Measurements from ENCODE around the gene GABRA4.

GABRA4 gene

GRCh38 chr4:46979726-46980125 is 13.7 kb downstream of the GABRA4 start:
- no peak overlapping the region for H3K27ac ChIP-seq
- no peak for TF ChIP-seq ZFX (IDR thresholded peaks at IDR 0.05)
- no peak for TF ChIP-seq CTCF (conservative IDR thresholded peaks at IDR 0.05)

- no peak overlapping the region for H3K27ac ChIP-seq
- TF ChIP-seq ZFX (IDR thresholded peaks at IDR 0.05) (no peak), CTCF (conservative IDR thresholded peaks at IDR 0.05) (no peak)
Observed at GRCh38 chr4:46979283-46979682, 14.1 kb downstream of the GABRA4 start.

DNA sequence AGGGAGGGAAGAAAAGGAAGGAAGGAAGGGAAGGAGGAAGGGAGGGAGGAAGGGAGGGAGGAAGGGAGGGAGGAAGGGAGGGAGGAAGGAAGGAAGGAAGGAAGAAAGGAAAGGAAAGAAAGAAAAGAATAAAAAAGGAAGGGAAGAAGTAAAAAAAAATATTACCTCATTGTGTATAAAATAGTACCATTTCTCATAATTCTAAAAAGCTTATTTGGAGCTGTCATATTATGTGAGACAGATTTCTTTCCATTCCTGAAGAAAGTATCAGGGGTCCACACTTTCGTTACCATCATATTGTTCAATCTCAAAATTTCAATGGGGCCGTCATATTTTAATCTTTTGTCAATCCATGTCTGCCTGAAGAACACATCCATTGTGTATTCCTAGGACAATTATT is 16.1 kb downstream of the GABRA4 start:
- no peak overlapping the region for H3K27ac ChIP-seq
- no peak for TF ChIP-seq ZFX (IDR thresholded peaks at IDR 0.05)
- TF ChIP-seq CTCF (conservative IDR thresholded peaks at IDR 0.05): no peak

DNA sequence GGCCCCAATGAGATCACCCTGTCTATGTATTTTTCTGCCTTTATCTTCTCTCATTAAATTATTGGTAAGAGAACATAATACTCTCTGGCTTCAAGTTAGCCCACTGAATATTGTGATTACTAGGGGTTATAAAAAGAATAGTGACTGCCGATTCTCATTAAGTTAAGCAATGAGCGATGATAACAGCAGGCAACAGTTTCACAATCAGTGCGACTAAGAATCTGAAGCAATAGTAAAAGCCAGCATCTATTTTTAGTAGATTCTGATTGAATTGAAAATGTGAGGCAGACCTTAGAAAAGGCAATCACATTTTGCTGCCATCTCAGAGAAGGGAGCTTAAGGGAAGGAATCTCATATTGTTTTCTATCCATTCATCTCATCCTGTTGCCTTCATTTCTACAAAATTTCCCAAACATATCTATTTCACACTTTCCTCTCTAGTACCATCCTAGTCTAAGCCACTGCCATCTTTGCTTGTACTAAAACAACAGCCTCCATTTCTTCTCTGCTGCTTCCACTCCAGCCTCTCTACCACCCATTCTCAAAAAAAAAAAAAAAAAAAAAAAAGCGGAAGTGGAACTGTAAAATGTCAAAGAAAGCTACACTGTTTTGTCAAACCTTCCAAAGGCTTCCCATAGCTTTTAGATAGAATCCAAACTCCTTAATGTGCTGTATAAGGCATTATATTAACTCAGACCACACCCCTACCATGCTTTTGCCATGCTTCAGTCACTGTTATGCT is 17.4 kb downstream of the GABRA4 start:
- TF ChIP-seq CTCF (conservative IDR thresholded peaks at IDR 0.05): no peak
- no peak for TF ChIP-seq ZFX (IDR thresholded peaks at IDR 0.05)
- no peak overlapping the region for H3K27ac ChIP-seq

DNA sequence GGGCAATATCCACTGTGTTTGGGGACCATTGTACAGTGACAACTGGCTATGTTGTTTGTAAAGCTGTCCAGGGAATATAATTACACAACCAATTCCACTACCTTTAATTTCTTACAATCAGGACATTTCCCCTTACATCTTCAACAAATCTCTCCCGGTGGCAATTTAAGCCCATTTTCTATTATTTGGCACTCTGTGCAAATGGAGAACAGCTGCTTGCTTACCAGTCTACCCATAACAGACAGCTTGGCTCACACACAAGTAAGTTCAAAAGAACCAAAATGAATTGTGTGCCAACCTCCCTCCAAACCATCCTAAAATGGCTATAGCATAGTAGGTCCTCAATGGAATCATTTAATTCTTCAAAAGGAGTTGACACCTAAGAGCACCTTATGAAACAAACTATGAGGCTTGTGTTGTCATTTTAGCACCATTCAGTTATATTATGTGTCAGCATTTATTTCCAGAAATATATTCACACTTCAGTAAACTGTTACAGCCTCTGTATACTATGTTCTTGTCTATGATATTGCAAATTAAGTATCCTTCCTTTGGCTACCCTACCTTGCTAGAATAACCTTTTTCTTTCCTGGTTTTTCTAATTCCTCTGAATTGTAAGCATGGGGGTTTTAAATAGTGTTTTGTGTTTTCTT is 18.4 kb downstream of the GABRA4 start:
- H3K27ac ChIP-seq: no peak overlapping the region
- TF ChIP-seq CTCF (conservative IDR thresholded peaks at IDR 0.05) (no peak), ZFX (IDR thresholded peaks at IDR 0.05) (no peak)

DNA sequence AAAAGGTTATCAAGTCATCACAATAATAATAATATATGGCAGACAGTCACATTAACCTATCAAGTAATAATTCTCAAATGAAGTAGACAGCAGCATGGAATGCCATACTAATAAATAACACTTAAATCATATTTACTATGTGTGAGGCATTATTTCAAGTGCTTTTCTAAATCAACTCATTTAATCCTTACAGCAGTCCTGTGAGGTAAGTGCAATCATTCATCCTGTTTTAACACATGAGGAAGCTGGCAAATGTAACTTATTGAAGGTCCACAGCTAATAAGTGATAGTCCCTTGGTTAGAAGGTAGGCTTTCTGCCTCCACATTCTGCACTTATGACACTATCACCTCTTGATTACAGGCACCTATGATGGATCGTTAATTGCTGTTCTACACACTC is 24.5 kb downstream of the GABRA4 start:
- H3K27ac ChIP-seq: no peak overlapping the region
- TF ChIP-seq ZFX (IDR thresholded peaks at IDR 0.05): no peak
- no peak for TF ChIP-seq CTCF (conservative IDR thresholded peaks at IDR 0.05)

GRCh38 chr4:46967631-46968030 is 25.8 kb downstream of the GABRA4 start:
- no peak overlapping the region for H3K27ac ChIP-seq
- TF ChIP-seq ZFX (IDR thresholded peaks at IDR 0.05): no peak
- TF ChIP-seq CTCF (conservative IDR thresholded peaks at IDR 0.05): no peak

All from C4-2B (cell line).